SH-SY5Y (cell line): ENCODE measurements around the gene MAP2K2.

Source experiments
- GATA2 ChIP-seq: IDR thresholded peaks from 2 replicates; pipeline ENCODE4 v1.6.1; 2011; ENCODE audit warnings: mild to moderate bottlenecking, low read depth, low read length
- GATA3 ChIP-seq: IDR thresholded peaks from 2 replicates; pipeline ENCODE4 v1.6.1; 2011; ENCODE audit warnings: low read depth, mild to moderate bottlenecking, low read length, moderate library complexity

MAP2K2 gene

DNA sequence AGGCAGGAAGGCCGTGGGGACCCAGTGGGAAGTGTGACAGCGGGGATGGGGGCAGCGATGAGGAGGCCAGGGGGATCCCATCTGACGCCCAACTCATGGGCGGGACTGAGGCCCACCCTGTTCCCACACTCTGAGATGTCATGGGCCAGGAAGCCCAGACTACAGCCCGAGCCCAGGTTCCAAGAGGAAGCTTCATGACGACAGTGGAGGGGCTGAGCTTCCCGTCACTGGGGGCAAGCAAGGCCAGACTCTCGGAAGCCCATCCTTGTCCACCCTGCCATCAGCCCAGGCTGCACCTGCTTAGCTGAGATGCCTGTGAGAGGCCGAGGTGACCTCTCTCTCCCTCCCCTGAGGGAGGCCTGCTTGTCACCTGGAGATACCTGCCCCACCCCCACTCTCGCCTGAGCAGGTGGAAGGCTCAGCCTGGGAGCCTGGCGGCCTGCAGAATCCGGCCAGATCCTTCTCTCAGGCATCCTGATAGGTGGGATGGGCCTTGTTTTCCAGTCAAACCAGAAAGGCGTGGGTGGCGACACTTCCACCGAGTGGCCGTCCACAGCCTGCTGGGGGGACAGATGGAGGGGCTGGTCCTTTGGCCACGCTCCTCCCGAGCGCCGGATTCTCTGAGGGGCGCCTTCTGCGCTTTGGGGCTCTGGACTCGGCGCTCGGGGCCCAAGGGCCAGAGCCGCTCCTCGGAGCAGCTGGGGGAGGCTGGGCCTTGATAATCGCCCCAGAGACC is 62.1 kb downstream of the MAP2K2 start:
- TF ChIP-seq GATA2 (no peak), GATA3 (no peak)

- TF ChIP-seq GATA2 (no peak), GATA3 (no peak)
Observed at GRCh38 chr19:4061178-4061682, 62.7 kb downstream of the MAP2K2 start.

GRCh38 chr19:4060621-4061177 is 63.2 kb downstream of the MAP2K2 start:
- TF ChIP-seq GATA3: no peak
- no peak for TF ChIP-seq GATA2

- TF ChIP-seq GATA3 (no peak), GATA2 (no peak)
Observed at GRCh38 chr19:4059891-4060620, 63.9 kb downstream of the MAP2K2 start.

- TF ChIP-seq GATA3 (no peak), GATA2 (no peak)
Observed at GRCh38 chr19:4059453-4059871, 64.5 kb downstream of the MAP2K2 start.

DNA sequence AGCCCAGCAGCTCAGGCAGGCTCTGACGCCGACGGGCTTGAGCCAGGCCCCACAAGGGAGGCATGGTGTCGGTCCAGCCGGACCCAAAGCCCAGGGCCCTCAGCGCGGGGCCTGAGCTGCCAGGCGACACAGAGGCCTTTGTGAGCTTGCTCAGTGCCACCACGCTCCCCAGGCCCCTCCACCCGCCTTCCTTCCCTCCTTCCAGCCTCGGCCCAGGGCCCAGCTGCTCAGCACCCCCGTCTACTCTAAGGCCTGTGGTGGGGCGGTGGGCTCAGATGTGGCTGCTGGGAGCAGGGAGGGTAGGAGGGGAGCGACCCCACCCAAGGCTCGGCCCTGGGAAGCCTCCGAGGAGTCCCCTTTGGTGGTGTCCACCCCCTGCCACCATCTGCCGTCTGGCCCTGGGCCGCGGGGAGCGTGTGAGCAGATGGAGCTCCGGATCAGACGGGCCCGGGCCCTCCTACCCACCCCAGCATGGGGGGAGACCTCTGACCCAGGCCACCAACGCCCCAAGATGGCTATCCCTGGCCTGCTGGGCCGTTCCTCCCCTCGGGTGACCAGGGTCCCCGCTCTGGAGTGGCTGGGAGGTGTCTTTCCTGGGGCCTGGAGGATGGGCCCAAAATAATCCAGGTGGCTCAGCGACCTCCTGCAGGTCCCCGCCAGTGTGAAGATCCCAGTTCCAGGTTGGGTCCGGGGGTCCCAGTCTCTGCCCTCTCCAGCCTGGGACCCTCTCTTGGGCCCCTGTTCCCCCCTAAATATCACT is 65.0 kb downstream of the MAP2K2 start:
- TF ChIP-seq GATA2 (no peak), GATA3 (no peak)

- TF ChIP-seq GATA2: no peak
- no peak for TF ChIP-seq GATA3
Observed at GRCh38 chr19:4057931-4058692, 65.8 kb downstream of the MAP2K2 start.

- TF ChIP-seq GATA2 (no peak), GATA3 (no peak)
Observed at GRCh38 chr19:4055209-4055552, 68.7 kb downstream of the MAP2K2 start.

DNA sequence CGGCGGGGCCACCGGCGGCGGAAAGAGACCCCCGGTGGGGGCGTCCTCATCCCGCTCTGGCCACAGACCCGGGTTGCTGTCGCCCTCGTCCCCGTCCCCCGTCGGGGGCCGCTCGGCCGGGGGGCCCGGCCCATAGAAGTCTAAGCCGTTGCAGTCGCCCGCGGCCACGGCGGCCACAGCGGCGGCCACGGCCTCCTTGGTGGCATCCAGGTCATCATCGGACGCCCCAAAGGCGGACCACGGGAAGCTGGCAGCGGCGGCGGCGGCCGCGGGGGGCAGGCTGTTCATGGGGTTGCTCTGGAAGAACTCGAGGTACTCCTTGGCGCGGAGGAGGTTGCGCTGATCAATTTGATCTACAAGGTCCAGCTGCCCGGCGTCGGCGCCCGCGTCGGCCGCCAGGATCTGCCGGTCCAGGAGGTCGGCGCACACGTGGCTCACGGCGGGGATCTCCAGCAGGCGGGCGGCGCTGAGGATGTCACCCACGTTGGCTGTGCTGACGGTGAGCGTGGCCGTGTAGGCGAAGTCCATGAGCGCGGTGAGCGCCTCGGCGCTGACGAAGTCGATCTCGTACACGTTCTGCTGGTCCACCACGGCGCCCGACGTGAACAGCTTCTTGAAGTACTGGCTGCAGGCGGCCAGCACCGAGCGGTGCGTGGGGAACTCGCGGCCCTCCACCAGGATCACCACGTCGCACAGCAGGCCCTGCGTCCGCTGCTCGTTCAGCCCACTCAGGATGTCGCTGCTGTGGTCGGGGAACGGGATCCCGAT is 69.3 kb downstream of the MAP2K2 start:
- TF ChIP-seq GATA3 (no peak), GATA2 (no peak)

DNA sequence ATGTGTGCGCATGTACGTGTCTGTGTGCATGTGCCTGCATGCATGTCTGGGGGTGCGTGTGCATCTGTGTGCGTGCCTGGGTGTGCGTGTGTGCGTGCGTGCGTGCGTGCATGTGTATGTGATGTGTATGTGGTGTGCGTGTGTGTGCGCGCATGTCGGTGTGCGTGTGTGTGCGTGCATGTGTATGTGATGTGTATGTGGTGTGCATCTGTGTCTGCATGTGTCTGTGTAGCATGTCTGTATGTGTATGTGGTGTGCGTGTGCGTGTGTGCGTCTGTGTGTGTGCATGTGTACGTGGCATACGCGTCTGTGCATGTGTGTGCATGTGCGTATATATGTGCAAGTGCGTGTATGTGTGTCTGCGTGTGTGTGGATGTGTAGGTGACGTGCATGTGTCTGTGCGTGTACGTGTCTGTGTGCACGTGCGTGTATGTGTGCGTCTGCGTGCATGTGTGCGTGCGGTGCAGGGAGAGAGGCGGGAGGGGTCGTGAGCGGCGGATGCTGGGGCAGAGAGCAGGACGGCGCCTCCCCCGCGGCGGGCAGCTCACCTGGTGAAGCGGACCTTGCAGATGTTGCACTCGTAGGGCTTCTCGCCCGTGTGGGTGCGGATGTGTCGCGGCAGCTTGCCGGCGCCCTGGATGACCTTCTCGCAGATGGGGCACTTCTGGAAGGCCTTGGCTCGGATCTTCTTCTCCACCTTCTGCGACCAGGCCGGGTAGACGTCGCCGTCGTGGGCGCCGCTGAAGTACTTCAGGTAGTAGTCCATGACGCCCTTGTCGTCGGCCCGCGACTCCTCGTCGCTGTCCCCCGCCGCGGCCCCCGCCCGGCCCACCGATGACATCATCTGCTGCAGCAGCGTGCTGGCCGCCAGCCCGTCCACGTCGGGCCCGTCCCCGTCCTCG is 70.2 kb downstream of the MAP2K2 start:
- no peak for TF ChIP-seq GATA2
- TF ChIP-seq GATA3: no peak

- TF ChIP-seq GATA3: no peak
- TF ChIP-seq GATA2: no peak
Observed at GRCh38 chr19:4052993-4053422, 70.9 kb downstream of the MAP2K2 start.
